ENCODE measurements around the gene PNLIPRP1. TPM values are rescaled to one million over a fixed set of nuclear protein-coding genes. Genes with fewer than 3 reads are reported as not detected.

PNLIPRP1 gene
- polyA plus RNA-seq, 3 donors = 0.04 TPM; not detected in 2

DNA sequence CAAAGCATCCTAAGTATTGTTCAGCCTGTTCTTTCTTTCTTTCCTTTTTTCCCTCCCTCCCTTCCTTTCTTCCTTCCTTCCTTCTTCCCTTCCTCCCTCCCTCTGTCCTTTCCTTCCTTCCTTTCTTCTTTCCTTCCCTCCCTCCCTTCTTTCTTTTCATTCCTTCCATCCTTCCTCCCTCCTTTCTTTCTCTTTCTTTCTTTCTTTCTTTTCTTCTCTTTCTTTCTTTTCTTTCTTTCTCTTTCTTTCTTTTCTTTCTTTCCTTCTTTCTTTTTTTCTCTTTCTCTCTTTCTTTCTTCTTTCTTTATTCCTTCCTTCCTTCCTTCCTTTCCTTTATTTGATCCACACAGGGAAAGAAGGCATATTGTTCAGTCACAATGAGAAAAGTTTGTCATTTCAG is 23.8 kb upstream of the PNLIPRP1 start:
- Mint-ChIP-seq H3K27me3 (ENCODE audit: low read depth in 3 of 3) (peaks cover 0 to 1% (median 0%) of the 10 kb centered on the region in 3 donors), H3K4me1 (no peaks in the 10 kb centered on the region), H3K9me3 (peaks cover 0 to 5% (median 0%) of the 10 kb centered on the region in 7 donors), H3K36me3 (no peaks in the 10 kb centered on the region), H3K27ac (no peak overlapping the region), H3K4me3 (no peak overlapping the region)
- H3K9me3 ChIP-seq (replicated peaks in 1 of 2; ENCODE audit: control insufficient read depth in 1 of 2, insufficient read depth in 1 of 2, low read length in 2 of 2) = no peaks in the 10 kb centered on the region
- no peak overlapping the region for H3K4me2 ChIP-seq (replicated peaks; ENCODE audit: extremely low read depth, low read length, poor library complexity, severe bottlenecking)
- DNase-seq = no peak
- no peaks in the 10 kb centered on the region for H4K20me1 ChIP-seq (ENCODE audit: insufficient read depth, low read length)
- H3K27me3 ChIP-seq (ENCODE audit: control insufficient read depth in 2 of 2, insufficient read depth in 2 of 2, low read length in 2 of 2) = no peaks in the 10 kb centered on the region
- TF ChIP-seq, protein P1, sequence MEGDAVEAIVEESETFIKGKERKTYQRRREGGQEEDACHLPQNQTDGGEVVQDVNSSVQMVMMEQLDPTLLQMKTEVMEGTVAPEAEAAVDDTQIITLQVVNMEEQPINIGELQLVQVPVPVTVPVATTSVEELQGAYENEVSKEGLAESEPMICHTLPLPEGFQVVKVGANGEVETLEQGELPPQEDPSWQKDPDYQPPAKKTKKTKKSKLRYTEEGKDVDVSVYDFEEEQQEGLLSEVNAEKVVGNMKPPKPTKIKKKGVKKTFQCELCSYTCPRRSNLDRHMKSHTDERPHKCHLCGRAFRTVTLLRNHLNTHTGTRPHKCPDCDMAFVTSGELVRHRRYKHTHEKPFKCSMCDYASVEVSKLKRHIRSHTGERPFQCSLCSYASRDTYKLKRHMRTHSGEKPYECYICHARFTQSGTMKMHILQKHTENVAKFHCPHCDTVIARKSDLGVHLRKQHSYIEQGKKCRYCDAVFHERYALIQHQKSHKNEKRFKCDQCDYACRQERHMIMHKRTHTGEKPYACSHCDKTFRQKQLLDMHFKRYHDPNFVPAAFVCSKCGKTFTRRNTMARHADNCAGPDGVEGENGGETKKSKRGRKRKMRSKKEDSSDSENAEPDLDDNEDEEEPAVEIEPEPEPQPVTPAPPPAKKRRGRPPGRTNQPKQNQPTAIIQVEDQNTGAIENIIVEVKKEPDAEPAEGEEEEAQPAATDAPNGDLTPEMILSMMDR (IDR thresholded peaks at IDR 0.05) = no peak
- no peak overlapping the region for H3K27ac ChIP-seq (ENCODE audit: low read depth in 1 of 2, low read length in 2 of 2)
- H3K36me3 ChIP-seq (replicated peaks in 1 of 2; ENCODE audit: control insufficient read depth in 1 of 2, insufficient read depth in 2 of 2, low read length in 2 of 2) = no peaks in the 10 kb centered on the region
- intact Hi-C loops (cut with micrococcal nuclease) = no loop called here
- no peaks in the 10 kb centered on the region for H3K4me1 ChIP-seq (ENCODE audit: control insufficient read depth in 1 of 2, insufficient read depth in 2 of 2, low read length in 2 of 2)
- H3K79me2 ChIP-seq (ENCODE audit: insufficient read depth, low read length) = no peaks in the 10 kb centered on the region
- no peak overlapping the region for H3K4me3 ChIP-seq (replicated peaks in 1 of 3; ENCODE audit: low read depth in 2 of 3, low read length in 3 of 3)
- H3K9ac ChIP-seq (ENCODE audit: insufficient read depth, low read length, poor library complexity, severe bottlenecking) = no peak overlapping the region
- no peak overlapping the region for H2AFZ ChIP-seq (ENCODE audit: insufficient read depth, low read depth, low read length, poor library complexity, severe bottlenecking)

DNA sequence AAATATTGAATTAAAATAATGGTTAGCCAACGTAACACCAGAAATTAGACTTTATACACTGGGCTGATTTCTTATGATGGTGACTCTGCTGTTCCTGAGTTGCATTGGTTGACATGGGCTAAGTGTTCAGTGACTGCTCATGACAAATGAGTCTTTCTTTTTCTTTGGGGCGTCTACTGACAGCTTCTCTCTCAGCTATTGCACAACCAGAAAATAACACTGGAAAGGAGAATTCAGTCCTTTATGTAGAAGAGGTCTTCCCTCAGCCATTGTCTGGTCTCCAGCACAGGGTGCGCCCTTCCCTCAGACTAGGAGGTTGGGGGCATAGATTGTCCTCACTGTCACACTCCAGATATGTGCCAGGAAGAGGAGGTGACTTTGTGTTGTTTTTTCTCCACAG is 23.4 kb upstream of the PNLIPRP1 start:
- Histone ChIP-seq H3K4me2 (replicated peaks; ENCODE audit: extremely low read depth, low read length, poor library complexity, severe bottlenecking) (no peak overlapping the region), H4K20me1 (ENCODE audit: insufficient read depth, low read length) (no peaks in the 10 kb centered on the region), H3K4me3 (replicated peaks in 1 of 3; ENCODE audit: low read depth in 2 of 3, low read length in 3 of 3) (no peak overlapping the region), H2AFZ (ENCODE audit: insufficient read depth, low read depth, low read length, poor library complexity, severe bottlenecking) (no peak overlapping the region), H3K4me1 (ENCODE audit: control insufficient read depth in 1 of 2, insufficient read depth in 2 of 2, low read length in 2 of 2) (no peaks in the 10 kb centered on the region), H3K79me2 (ENCODE audit: insufficient read depth, low read length) (no peaks in the 10 kb centered on the region), H3K9ac (ENCODE audit: insufficient read depth, low read length, poor library complexity, severe bottlenecking) (no peak overlapping the region), H3K36me3 (replicated peaks in 1 of 2; ENCODE audit: control insufficient read depth in 1 of 2, insufficient read depth in 2 of 2, low read length in 2 of 2) (no peaks in the 10 kb centered on the region), H3K9me3 (replicated peaks in 1 of 2; ENCODE audit: control insufficient read depth in 1 of 2, insufficient read depth in 1 of 2, low read length in 2 of 2) (no peaks in the 10 kb centered on the region), H3K27ac (ENCODE audit: low read depth in 1 of 2, low read length in 2 of 2) (no peak overlapping the region), H3K27me3 (ENCODE audit: control insufficient read depth in 2 of 2, insufficient read depth in 2 of 2, low read length in 2 of 2) (no peaks in the 10 kb centered on the region)
- Mint-ChIP-seq H3K27me3 (ENCODE audit: low read depth in 3 of 3) (peaks cover 0 to 1% (median 0%) of the 10 kb centered on the region in 3 donors), H3K9me3 (peaks cover 0 to 5% (median 0%) of the 10 kb centered on the region in 7 donors), H3K4me1 (no peaks in the 10 kb centered on the region), H3K4me3 (no peak overlapping the region), H3K27ac (no peak overlapping the region), H3K36me3 (no peaks in the 10 kb centered on the region)
- no peak for DNase-seq
- TF ChIP-seq, protein P1 (IDR thresholded peaks at IDR 0.05) = no peak
- WGBS (ENCODE audit: insufficient coverage) = 100% methylated on average over 1 of the region's 3 CpGs
- intact Hi-C loops (cut with micrococcal nuclease) = no loop called here
